GM18511 (cell line): Measurements from ENCODE around the gene ADGRG7.
"Not testable (repeated sequence)": the region's sequence is repeated elsewhere in the genome, so short reads cannot be mapped to it uniquely, and the experiment has no call there.

ENCODE experiments used
- ATAC-seq: cut with Tn5 transposase; IDR thresholded peaks from one replicate; pipeline ENCODE4 v1.9.1; 2021; ENCODE audit warnings: mild to moderate bottlenecking, moderate library complexity; ENCODE audit not compliant: unreplicated experiment

The ADGRG7 gene

DNA sequence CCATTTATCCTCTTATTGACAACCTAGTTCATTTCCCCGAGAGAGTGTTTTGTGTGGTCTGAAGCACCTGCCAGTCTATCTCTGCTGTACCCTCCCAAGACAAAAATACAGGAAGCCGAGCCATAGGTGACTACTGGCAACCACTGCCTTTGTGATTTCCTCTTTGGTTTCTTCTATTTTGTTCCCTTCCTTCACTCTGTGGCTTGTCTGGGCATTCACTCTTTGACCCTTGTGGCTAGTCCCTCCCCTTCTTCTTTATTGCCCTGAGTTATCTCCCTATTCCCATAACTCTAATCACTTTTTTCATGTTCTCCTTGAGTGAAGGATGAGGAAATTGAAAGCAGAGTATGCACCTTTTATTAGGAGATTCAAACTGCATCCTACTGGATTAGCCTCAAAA, at the start of gene ADGRG7:
ADGRG7 (plus strand) TSS at position 297 of the 400 bp plus-strand sequence. CDS start 256 bp downstream, outside the sequence.
- no peak for ATAC-seq

GRCh38 chr3:100560426-100560825, 49.0 kb upstream of the ADGRG7 start:
- ATAC-seq: no peak

GRCh38 chr3:100561459-100562158, 47.8 kb upstream of the ADGRG7 start:
- no peak for ATAC-seq

DNA sequence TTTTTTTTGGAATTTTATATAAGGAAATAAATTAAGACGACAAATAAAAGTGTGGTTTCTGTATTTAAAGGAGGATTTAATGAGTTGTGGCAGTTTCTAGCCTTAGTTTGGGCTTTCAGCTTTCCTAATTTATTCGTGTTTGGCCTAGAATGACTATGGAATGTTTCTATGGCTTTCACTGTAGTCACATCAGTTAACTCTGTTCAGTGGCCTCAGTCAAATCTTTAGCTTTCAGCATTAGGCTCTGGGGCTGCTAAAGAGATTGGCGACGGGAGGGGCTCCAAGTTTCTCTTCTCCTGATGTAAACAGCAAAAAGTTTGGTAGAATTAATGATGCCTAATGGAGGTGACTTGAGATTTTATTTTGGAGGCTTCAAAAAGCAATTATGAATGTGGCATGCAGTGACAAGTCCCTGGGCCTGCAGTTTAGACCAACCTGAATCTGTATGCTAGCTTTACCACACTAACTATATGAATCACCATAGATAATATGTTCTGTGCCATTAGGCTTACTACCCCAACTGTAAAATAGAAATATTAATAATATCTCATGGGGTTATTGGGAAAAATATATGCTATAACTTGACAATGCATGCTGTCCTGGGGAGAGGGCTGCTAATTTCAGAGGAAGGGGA, 47.1 kb upstream of the ADGRG7 start:
- no peak for ATAC-seq

DNA sequence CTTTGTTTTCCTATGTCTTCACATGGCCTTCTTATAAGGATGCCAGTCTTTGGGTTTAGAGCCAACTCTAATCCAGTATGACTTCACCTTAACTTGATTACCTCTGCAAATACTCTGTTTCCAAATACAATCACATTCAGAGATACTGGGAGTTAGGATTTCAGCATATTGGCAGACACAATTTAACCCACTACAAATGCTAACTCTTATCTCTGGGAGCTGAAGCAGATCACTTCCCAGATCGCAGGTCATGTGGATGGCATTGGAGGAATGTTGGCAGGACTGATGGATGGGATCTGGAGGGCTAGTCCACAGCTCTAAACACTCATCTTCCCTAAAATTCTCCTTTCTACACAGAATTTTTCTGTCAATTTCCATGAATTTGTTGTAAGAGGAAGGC, 46.2 kb upstream of the ADGRG7 start:
- no peak for ATAC-seq

DNA sequence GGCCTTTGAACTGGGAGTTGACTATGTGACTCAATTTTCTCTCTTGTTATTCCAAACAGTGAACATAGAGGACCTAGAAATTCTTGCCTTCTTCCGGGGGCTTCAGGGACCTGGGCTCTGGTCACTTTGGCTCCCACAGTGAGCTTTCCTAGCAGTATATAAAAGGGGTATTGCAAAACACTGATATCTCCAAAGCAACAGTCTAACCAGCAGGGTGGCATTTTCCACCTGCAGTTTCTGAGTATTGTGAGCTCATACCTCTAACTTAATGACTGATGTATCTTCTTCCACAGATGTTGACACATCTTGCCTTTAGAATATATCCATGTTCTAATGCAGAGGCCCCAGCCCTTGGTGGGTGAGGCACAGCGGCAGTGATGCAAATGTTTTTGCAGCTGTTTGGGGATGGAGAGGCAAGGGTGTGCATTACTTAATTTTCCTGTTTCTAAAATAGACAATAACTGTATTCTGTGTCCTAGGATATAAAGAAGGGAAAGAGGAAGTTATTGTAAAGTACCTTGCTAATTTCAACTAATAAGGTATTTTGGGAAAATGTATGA, 45.7 kb upstream of the ADGRG7 start:
- ATAC-seq: no peak

DNA sequence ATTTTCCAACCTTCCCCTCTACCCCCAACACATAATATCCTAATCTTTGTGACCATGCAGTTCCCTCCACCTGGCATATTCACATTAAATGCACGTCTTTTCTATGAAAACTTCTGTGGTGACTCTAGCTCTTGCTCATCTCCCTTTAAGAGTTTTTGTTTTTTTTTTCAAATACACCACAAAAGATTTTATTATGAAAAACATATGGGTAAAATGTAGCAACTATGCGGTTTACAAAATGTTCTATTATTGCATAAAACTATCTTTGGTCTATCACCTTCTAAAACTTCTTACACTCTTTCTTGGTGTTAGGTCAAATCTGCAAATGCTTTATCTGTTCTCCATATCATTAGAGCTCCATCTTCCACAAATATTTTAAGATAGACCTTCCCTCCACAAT, 38.6 kb upstream of the ADGRG7 start:
- ATAC-seq: no peak

- no peak for ATAC-seq
Observed at GRCh38 chr3:100574536-100574935, 34.9 kb upstream of the ADGRG7 start.

DNA sequence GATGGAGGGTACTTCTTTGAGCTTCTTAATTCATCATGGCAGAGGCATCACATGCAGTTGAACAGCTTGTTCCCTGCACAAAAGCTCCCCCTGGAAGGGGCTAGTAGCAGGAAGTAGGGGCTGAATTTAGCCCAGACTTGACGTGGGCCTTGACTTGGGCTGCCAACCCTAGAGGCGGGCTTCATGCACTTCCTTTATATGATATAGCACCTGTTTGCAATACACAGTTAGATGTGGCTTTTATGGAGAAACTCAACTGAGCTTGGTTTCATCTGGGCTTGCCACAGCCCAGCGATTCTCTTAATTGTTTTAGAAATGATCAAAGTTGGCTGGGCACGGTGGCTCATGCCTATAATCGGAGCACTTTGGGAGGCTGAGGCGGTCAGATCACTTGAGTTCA, 33.7 kb upstream of the ADGRG7 start:
- ATAC-seq: no peak

GRCh38 chr3:100577382-100578008, 31.9 kb upstream of the ADGRG7 start:
- ATAC-seq: no peak

- ATAC-seq: no peak
Observed at GRCh38 chr3:100578646-100579045, 30.8 kb upstream of the ADGRG7 start.

- no peak for ATAC-seq
Observed at GRCh38 chr3:100580147-100580546, 29.3 kb upstream of the ADGRG7 start.

DNA sequence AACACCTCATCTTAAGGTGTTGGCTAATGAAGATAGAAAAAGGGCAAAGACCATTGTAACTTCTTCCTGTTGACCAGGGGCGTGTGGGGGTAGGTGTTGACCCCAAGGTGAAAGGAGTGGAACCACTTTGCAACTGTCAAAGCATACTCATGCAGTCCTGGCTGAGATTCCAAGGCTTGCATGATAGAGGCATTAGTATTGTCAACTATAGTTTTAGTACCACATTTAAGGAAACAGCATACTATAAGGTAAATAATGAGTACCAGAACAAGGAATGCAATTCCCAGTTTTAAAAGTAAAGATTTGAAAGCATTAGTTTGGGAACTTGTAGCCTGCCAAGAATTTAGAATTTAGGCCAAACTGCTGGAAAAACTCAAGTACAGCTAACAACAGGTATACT, 27.8 kb upstream of the ADGRG7 start:
- ATAC-seq: no peak

GRCh38 chr3:100582157-100582556, 27.2 kb upstream of the ADGRG7 start:
- ATAC-seq: not testable (repeated sequence)

DNA sequence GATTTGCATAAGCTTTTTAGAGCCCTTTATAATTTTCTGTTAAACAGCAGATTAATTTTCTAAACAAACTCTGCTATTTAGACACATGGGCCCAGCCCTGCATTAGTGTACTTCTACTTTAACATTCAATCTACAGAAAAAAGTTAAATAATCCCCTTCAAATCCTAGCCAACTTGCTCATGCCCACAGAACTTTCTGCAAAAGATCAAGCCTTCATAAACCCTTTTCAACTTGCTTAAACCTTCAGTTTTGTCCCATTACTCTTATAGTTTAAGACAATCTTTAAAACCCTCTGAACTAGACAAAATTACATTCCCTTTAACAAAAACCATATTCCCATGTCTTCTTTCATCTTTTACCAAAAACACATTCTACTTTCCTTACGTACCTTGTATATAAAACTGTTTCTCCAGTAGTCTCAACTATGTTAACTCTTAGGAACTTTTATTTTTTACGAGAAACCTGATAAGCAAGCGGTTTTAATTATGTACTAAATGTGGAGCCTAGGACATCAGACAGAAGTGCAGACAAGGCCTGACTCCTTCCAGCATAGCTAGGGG, 25.2 kb upstream of the ADGRG7 start:
- no peak for ATAC-seq

DNA sequence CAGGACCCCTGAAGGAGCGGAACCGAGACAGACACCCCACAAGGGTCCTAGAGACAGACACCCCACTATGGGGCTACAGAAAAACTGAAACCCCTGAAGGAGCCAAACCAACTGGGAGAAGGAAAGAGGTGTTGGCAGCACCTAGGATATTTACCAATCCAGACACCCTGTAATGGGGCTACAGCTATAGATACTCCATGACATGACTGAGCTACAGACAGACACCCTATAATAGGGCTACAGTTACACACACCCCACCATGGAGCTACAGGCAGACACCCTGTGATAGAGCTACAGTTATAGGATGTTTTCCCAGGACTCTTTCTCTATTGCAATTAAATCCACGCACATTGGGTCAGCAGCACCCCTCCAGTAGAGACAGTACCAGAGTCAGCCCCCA, 22.6 kb upstream of the ADGRG7 start:
- ATAC-seq: no peak

GRCh38 chr3:100588251-100588650, 21.1 kb upstream of the ADGRG7 start:
- no peak for ATAC-seq

- ATAC-seq: peak; percentile 87
Observed at GRCh38 chr3:100590114-100590839, 19.1 kb upstream of the ADGRG7 start.

GRCh38 chr3:100590840-100591147, 18.6 kb upstream of the ADGRG7 start:
- no peak for ATAC-seq

GRCh38 chr3:100591411-100591810, 18.0 kb upstream of the ADGRG7 start:
- ATAC-seq: no peak
